ENCODE measurements around the gene CELF6.
"Not testable (repeated sequence)": the region's sequence is repeated elsewhere in the genome, so short reads cannot be mapped to it uniquely, and the experiment has no call there.

Gene CELF6

DNA sequence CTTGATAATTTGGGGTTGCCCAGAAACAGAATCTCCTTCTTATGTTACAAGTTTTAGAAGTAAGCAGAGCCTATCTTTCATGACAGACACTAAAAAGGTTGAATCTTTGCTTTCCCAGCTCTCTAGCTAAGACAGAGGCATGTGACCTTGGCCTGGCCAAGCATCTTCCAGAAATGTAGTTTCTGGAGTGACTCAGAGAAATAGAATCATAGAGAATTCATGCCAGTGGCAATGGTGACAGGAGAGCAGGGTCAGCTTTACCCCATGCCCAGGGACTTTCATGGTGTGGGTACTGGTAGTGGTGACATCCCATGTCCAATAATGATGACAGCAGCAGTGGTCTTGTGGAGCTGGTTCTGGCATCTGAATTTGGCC is 43.6 kb downstream of the CELF6 start:
- no peak overlapping the region for H3K27ac ChIP-seq
- no peak overlapping the region for H3K4me3 ChIP-seq

DNA sequence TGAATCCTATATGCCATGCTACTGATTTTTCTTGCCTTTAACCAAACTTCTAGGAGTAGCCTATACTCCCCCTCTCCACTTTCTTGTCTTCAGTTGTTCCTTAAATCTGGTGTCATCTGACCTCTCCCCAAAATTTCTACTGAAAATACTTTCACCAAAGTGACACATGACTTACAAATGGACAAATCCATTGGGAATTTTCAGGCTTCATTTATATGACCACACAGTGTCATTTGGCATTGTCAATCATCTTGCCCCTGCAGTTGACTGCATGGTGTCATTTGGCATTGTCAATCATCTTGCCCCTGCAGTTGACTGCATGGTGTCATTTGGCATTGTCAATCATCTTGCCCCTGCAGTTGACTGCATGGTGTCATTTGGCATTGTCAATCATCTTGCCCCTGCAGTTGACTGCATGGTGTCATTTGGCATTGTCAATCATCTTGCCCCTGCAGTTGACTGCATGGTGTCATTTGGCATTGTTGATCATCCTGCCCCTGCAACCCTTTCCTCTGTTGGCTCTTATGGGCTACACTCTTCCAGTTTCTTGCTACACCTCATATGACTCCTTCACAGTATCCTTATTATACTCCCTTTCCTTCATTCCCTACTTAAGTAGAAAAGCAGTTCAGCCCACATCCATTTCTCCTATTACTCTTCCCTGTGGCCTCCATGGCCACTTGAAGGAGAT is 44.2 kb downstream of the CELF6 start:
- H3K27ac ChIP-seq, H3K4me3 ChIP-seq: not testable (repeated sequence)

DNA sequence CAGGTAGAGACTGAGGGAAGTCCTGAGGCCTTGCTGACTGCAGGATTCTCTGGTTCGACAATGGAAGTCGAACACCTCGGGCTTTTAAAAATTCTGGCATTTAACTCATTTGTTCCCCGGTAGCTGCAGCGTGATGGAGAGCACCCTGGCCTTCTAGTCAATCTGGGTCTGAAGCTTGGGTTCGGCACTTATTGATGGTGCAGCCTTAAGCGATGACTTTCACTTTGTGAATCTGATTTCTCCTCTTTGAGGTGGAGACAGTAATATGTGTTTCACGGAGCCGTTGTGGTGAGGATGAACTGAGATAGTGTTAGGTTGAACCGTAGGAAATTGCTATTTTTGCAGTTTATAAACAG is 47.0 kb downstream of the CELF6 start:
- peak overlapping the region; percentile 26 to 92 (median 73) for H3K4me3 ChIP-seq
- peak overlapping the region in 18 of 21 experiments; percentile 4 to 99 (median 72) for H3K27ac ChIP-seq

GRCh38 chr15:72272213-72272996 is 47.6 kb downstream of the CELF6 start, which contains the start of gene PARP6:
Gene PARP6 (minus strand): TSS chr15:72272554. CDS start chr15:72267477, 5,077 bp downstream.
- Histone ChIP-seq H3K27ac (peak within 1 kb of the TSS; percentile 77 to 99 (median 93)), H3K4me3 (peak within 1 kb of the TSS; percentile 50 to 93 (median 80))

DNA sequence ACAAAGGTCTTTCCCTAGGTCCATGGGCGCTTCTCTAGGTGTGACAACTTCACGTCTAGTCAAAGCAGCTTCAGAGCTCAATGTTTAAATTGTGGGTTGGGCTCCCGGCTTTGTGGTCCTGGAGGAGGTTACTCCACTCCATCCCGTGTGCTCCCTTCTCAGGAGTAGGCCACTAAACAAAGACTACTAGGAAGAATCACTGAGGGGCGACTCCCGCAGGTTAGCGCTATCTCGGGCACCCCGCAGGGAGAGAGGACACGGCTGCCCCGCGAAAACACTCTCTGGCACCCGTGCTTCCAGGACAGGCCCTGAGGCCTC is 48.1 kb downstream of the CELF6 start:
- Histone ChIP-seq H3K4me3 (peak overlapping the region; percentile 50 to 93 (median 80)), H3K27ac (peak overlapping the region; percentile 77 to 99 (median 93))

- Histone ChIP-seq H3K27ac (peak overlapping the region in 10 of 21 experiments; percentile 30 to 99 (median 92)), H3K4me3 (peak overlapping the region in 3 of 7 experiments; percentile 76 to 92 (median 84))
Measured at GRCh38 chr15:72271221-72271620, 48.7 kb downstream of the CELF6 start.

- H3K4me3 ChIP-seq, result no peak overlapping the region
- no peak overlapping the region for H3K27ac ChIP-seq
Measured at GRCh38 chr15:72269739-72270138, 50.2 kb downstream of the CELF6 start.

GRCh38 chr15:72265031-72265430 is 54.9 kb downstream of the CELF6 start:
- H3K4me3 ChIP-seq, result no peak overlapping the region
- H3K27ac ChIP-seq, result no peak overlapping the region

GRCh38 chr15:72252663-72253299 is 67.2 kb downstream of the CELF6 start:
- Histone ChIP-seq H3K4me3 (no peak overlapping the region), H3K27ac (no peak overlapping the region)

GRCh38 chr15:72249142-72249810 is 70.7 kb downstream of the CELF6 start:
- peak overlapping the region in 2 of 21 experiments; percentile 10 to 37 for H3K27ac ChIP-seq

DNA sequence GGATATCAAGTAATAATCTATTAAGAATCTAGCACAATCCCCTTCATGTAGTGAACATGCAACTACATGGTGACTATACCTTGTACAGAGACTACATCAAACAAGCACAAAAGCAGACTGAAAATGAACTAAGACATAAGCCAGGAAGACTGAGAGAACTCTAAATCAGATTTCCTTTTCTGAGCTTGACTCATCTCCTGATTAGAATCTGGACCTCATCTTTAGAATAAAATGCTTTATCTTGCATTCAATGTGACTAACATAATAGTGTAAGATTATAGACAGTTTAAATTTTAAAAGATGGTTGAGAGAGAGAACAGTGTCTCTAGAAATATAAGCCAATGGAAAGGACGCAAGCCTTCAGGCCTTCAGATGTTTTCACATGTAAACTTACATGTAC is 71.4 kb downstream of the CELF6 start:
- no peak overlapping the region for H3K27ac ChIP-seq

More at GRCh38 chr15:72249142-72249810, 70.7 kb downstream of the CELF6 start:
- H3K4me3 ChIP-seq, result no peak overlapping the region

GRCh38 chr15:72242775-72243370 is 77.1 kb downstream of the CELF6 start:
- no peak overlapping the region for H3K4me3 ChIP-seq
- H3K27ac ChIP-seq, result no peak overlapping the region

More for the DNA sequence above, 71.4 kb downstream of the CELF6 start:
- H3K4me3 ChIP-seq, result no peak overlapping the region

GRCh38 chr15:72239652-72240051 is 80.3 kb downstream of the CELF6 start:
- Histone ChIP-seq H3K4me3 (no peak overlapping the region), H3K27ac (no peak overlapping the region)

DNA sequence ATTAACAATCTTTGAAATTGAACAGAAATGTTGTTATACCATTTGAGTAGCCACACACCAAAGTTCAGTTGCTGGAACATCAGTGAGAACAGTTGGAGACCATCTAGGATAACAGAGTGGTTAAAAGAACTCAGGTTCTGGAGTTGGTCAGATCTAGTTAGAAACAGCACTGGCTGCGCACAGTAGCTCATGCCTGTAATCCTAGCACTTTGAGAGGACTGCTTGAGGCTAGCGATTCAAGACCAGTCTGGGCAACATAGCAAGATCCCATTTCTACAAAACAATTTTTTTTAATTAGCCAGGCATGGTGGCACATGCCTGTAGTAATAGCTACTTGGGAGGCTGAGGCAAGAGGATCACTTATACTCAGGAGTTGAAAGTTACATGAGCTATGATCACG is 81.4 kb downstream of the CELF6 start:
- Histone ChIP-seq H3K4me3 (no peak overlapping the region), H3K27ac (peak overlapping the region in 7 of 21 experiments; percentile 10 to 92 (median 83))

DNA sequence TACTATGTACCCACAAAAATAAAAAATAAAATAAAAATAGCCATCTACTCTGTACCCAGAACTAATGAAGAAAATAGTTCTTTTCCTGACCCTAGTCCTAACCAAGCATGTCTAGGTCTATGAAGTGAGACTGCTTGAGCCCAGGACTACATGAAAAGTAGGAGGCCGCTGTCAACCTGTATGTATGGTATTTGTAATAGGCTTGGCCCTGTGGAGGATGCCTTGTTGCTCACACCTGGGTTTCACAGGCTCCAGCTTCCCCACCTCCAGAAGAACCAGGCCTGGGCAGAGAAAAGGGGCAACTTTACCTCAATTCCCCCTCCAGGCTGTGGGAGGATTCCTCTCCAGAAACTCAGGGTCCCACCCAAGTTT is 82.1 kb downstream of the CELF6 start:
- peak overlapping the region in 20 of 21 experiments; percentile 4 to 92 (median 77) for H3K27ac ChIP-seq
- H3K4me3 ChIP-seq, result no peak overlapping the region

DNA sequence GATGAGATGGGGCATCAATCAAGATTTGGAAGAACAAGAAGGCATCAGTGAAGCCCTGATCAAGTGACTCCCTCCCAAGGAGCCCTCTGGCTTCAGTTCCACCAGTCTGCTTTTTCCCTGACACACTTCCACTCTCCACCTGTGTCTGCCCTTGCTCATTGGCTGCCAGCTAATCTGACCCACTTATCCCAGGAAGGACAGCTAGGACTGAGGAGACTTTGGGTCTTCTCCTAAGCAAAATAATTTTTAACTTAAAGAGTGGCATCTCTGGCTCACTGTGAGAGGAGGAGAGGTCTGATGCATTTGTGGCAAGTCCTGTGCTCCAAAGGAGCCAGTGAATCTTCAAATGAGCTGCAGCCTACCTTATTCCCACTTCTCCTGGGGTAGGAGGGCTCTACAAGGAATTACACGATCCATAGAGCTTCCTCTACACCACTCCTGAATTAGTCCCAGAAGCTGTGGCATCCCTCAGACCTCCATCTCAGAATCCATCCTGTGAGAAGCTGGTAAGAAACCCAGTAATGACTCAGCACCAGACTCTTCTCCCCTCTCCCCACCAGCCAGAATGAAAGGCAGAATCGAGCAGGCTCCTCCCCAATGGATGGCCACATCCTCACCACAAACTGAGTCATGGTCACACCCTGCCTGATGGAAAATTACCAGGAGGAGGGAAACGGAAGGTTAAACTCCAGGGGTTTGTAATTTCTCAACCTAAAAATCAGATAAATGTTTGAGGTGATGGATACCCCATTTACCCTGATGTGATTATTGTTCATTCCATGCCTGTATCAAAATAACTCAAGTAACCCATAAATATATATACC is 82.7 kb downstream of the CELF6 start:
- Histone ChIP-seq H3K27ac (peak overlapping the region in 20 of 21 experiments; percentile 36 to 92 (median 77)), H3K4me3 (peak overlapping the region in 1 of 7 experiments; percentile 2)

DNA sequence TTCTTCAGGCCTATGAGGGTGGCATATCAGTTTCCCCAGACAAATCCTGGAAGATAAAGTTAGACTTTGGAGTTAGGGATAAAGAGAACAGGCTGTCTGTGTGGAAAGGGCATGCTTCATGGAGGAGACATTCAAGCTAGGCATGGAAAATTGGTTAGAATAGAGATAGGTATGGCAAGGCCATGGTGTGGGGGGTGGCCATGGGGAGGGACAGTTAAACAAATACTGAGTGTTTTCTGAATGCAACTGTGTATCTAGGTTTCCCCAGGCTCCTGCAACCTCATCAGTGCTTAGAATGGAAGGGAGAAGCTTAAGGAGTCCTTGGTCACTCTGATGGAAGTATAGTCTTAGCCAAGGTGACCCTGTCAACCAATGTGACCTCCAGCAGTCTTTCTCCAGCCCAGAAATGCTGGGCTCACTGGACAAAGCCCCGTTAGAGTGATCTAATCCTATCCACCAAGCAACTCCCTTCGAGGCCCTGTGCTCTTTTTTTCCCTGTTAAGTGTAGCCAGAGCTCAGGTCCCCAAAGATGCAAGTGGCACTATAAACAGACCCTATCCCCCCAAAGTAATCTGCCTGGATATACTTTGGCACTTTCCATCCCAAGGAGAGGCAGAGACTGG is 83.5 kb downstream of the CELF6 start:
- Histone ChIP-seq H3K27ac (peak overlapping the region in 19 of 21 experiments; percentile 25 to 92 (median 77)), H3K4me3 (no peak overlapping the region)

- Histone ChIP-seq H3K27ac (peak overlapping the region in 1 of 21 experiments; percentile 12), H3K4me3 (no peak overlapping the region)
Measured at GRCh38 chr15:72235298-72235697, 84.7 kb downstream of the CELF6 start.

Data from skin epidermis (tissue), 12 donors.